ENCODE results near the gene TEX54.

Gene TEX54

GRCh38 chr11:62811659-62812058 is 21.0 kb downstream of the TEX54 start:
- Histone ChIP-seq H3K4me1 (ENCODE audit: control insufficient read depth, insufficient read depth, low read length) (peaks cover 4% of the 10 kb centered on the region), H3K9ac (ENCODE audit: low read depth, low read length) (no peak overlapping the region), H3K27me3 (ENCODE audit: control insufficient read depth, insufficient read depth, low read length) (no peaks in the 10 kb centered on the region), H3K4me3 (ENCODE audit: low read length) (no peak overlapping the region), H3K36me3 (ENCODE audit: insufficient read depth, low read length) (peaks cover 11% of the 10 kb centered on the region), H3K9me3 (replicated peaks; ENCODE audit: low read length) (no peaks in the 10 kb centered on the region), H3K4me2 (ENCODE audit: low read length) (no peak overlapping the region)

- Histone ChIP-seq H3K4me3 (ENCODE audit: low read length) (no peak overlapping the region), H3K36me3 (ENCODE audit: insufficient read depth, low read length) (peaks cover 11% of the 10 kb centered on the region), H3K27me3 (ENCODE audit: control insufficient read depth, insufficient read depth, low read length) (no peaks in the 10 kb centered on the region), H3K4me1 (ENCODE audit: control insufficient read depth, insufficient read depth, low read length) (peaks cover 13% of the 10 kb centered on the region), H3K9me3 (replicated peaks; ENCODE audit: low read length) (no peaks in the 10 kb centered on the region), H3K9ac (ENCODE audit: low read depth, low read length) (no peak overlapping the region), H3K4me2 (ENCODE audit: low read length) (no peak overlapping the region)
Measured at GRCh38 chr11:62810748-62811147, 21.9 kb downstream of the TEX54 start.

DNA sequence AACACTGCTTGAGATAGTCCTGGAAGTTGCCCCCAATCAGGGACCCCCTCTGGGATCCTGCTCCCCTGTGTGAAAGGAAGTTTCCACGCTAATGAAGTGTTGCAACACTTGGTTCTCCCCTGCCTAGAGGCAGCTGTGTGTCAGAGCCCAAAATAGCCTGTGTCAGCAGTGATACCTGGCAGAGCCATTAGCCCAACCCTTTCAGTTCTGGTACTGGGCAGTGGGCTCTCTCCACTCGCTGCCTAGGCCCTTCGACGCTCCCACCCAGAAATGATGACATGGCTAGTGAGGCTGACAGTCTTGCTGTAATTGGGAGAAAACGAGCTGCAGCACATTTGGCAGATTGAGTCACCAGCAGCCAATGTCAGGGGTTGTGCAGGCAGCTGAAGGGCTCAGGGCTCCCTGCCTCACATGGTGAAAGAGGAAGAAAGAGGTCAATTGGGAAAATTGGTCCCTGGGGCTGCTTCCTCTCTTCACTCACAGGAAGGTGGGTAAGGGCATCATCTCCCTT is 26.0 kb downstream of the TEX54 start:
- no peaks in the 10 kb centered on the region for H3K27me3 ChIP-seq (ENCODE audit: control insufficient read depth, insufficient read depth, low read length)
- H3K9ac ChIP-seq (ENCODE audit: low read depth, low read length) = no peak overlapping the region
- H3K4me3 ChIP-seq (ENCODE audit: low read length) = no peak overlapping the region

GRCh38 chr11:62805961-62806441 is 26.6 kb downstream of the TEX54 start:
- peaks cover 26% of the 10 kb centered on the region for H3K36me3 ChIP-seq (ENCODE audit: insufficient read depth, low read length)
- H3K4me2 ChIP-seq (ENCODE audit: low read length) = peak overlapping the region; percentile 94
- H3K9me3 ChIP-seq (replicated peaks; ENCODE audit: low read length) = no peaks in the 10 kb centered on the region
- no peaks in the 10 kb centered on the region for H3K27me3 ChIP-seq (ENCODE audit: control insufficient read depth, insufficient read depth, low read length)
- H3K4me3 ChIP-seq (ENCODE audit: low read length) = peak overlapping the region; percentile 87
- H3K9ac ChIP-seq (ENCODE audit: low read depth, low read length) = peak overlapping the region; percentile 94
- peaks cover 23% of the 10 kb centered on the region for H3K4me1 ChIP-seq (ENCODE audit: control insufficient read depth, insufficient read depth, low read length)

More for the DNA sequence above, 26.0 kb downstream of the TEX54 start:
- Histone ChIP-seq H3K9me3 (replicated peaks; ENCODE audit: low read length) (no peaks in the 10 kb centered on the region), H3K36me3 (ENCODE audit: insufficient read depth, low read length) (peaks cover 20% of the 10 kb centered on the region), H3K4me1 (ENCODE audit: control insufficient read depth, insufficient read depth, low read length) (peaks cover 23% of the 10 kb centered on the region), H3K4me2 (ENCODE audit: low read length) (peak overlapping the region; percentile 94)

DNA sequence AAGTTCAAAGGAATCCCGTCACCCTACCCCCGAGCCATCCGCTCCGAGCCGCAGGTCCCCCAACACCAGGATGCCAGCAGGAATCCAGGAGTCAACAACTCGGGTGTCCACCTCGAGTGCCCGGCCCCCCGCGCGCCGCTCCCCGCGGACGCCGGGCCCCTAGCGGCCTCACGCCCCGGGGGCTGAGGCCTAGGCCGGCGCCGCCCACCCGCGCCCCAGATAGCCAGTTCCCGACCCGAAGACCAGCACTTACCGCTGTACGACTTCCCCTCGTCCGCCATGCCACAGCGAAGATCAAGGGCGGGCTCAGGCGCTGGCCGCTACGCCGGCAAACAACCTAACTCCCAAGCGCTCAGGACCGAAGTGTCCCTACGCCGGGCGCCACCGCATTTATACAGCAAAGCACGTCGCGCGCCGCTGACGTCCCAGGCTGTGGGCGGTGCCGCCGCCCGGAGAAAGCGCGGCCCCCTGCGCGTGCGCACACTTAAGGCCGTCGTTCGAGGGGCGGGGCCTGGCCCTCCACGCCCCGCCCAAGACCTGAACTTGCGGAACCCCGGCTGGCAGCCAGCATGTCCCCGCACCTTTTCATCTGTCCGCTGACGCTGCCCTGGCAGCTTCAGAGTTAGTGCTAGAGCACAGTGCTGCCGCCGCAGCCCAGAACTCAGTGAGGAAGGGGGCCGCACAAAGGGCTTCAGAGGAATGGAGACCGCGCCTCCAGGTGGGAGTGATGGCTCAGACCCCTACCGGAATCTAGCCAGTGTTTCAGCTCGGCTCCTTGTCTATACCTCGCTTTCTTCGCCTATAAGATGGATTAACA is 27.4 kb downstream of the TEX54 start, which contains the start of gene NXF1:
TSS of gene NXF1 (minus strand) at position 365 of the 817 bp plus-strand sequence. CDS start at position 281, 84 bp downstream.
- peak within 1 kb of the TSS; percentile 87 for H3K4me3 ChIP-seq (ENCODE audit: low read length)
- peak within 1 kb of the TSS; percentile 94 for H3K9ac ChIP-seq (ENCODE audit: low read depth, low read length)
- no peaks in the 10 kb centered on the region for H3K9me3 ChIP-seq (replicated peaks; ENCODE audit: low read length)
- peaks cover 23% of the 10 kb centered on the region for H3K4me1 ChIP-seq (ENCODE audit: control insufficient read depth, insufficient read depth, low read length)
- H3K4me2 ChIP-seq (ENCODE audit: low read length) = peak within 1 kb of the TSS; percentile 94
- no peaks in the 10 kb centered on the region for H3K27me3 ChIP-seq (ENCODE audit: control insufficient read depth, insufficient read depth, low read length)
- peaks cover 31% of the 10 kb centered on the region for H3K36me3 ChIP-seq (ENCODE audit: insufficient read depth, low read length)

GRCh38 chr11:62804310-62805075 is 28.1 kb downstream of the TEX54 start:
- peaks cover 23% of the 10 kb centered on the region for H3K4me1 ChIP-seq (ENCODE audit: control insufficient read depth, insufficient read depth, low read length)
- H3K4me2 ChIP-seq (ENCODE audit: low read length) = peak overlapping the region; percentile 94
- H3K36me3 ChIP-seq (ENCODE audit: insufficient read depth, low read length) = peaks cover 38% of the 10 kb centered on the region
- H3K9ac ChIP-seq (ENCODE audit: low read depth, low read length) = peak overlapping the region; percentile 94
- no peaks in the 10 kb centered on the region for H3K27me3 ChIP-seq (ENCODE audit: control insufficient read depth, insufficient read depth, low read length)
- H3K4me3 ChIP-seq (ENCODE audit: low read length) = peak overlapping the region; percentile 87
- H3K9me3 ChIP-seq (replicated peaks; ENCODE audit: low read length) = no peaks in the 10 kb centered on the region

- Histone ChIP-seq H3K4me2 (ENCODE audit: low read length) (no peak overlapping the region), H3K4me3 (ENCODE audit: low read length) (no peak overlapping the region), H3K9ac (ENCODE audit: low read depth, low read length) (no peak overlapping the region), H3K9me3 (replicated peaks; ENCODE audit: low read length) (no peaks in the 10 kb centered on the region), H3K27me3 (ENCODE audit: control insufficient read depth, insufficient read depth, low read length) (no peaks in the 10 kb centered on the region), H3K36me3 (ENCODE audit: insufficient read depth, low read length) (peaks cover 65% of the 10 kb centered on the region), H3K4me1 (ENCODE audit: control insufficient read depth, insufficient read depth, low read length) (peaks cover 13% of the 10 kb centered on the region)
Measured at GRCh38 chr11:62801071-62801470, 31.6 kb downstream of the TEX54 start.

DNA sequence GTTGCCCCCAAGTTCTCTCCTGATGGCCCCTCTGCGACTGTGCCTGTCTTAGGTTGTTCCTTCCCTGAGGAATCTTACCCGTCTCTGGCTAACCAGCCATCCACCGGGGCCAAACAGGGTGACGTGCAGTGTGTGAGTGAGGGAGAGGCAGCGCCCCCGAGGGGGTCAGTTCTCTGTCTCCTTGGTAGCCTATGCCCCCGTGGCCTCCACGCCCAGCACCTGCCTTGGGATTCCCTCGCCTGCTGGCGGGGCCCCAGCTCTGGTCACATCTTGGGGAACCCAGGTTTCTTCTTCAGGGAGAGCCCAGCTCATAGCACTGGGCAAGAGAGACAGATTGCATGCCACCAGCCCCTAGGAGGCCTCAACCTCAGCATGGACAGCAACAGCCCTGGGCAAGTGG is 33.2 kb downstream of the TEX54 start:
- H3K4me2 ChIP-seq (ENCODE audit: low read length) = no peak overlapping the region
- H3K4me1 ChIP-seq (ENCODE audit: control insufficient read depth, insufficient read depth, low read length) = peaks cover 8% of the 10 kb centered on the region
- no peaks in the 10 kb centered on the region for H3K9me3 ChIP-seq (replicated peaks; ENCODE audit: low read length)
- peaks cover 78% of the 10 kb centered on the region for H3K36me3 ChIP-seq (ENCODE audit: insufficient read depth, low read length)
- H3K9ac ChIP-seq (ENCODE audit: low read depth, low read length) = no peak overlapping the region
- H3K4me3 ChIP-seq (ENCODE audit: low read length) = no peak overlapping the region
- H3K27me3 ChIP-seq (ENCODE audit: control insufficient read depth, insufficient read depth, low read length) = no peaks in the 10 kb centered on the region

GRCh38 chr11:62796281-62796680 is 36.4 kb downstream of the TEX54 start:
- Histone ChIP-seq H3K4me3 (ENCODE audit: low read length) (no peak overlapping the region), H3K9me3 (replicated peaks; ENCODE audit: low read length) (no peaks in the 10 kb centered on the region), H3K4me1 (ENCODE audit: control insufficient read depth, insufficient read depth, low read length) (peaks cover 6% of the 10 kb centered on the region), H3K36me3 (ENCODE audit: insufficient read depth, low read length) (peaks cover 79% of the 10 kb centered on the region), H3K27me3 (ENCODE audit: control insufficient read depth, insufficient read depth, low read length) (no peaks in the 10 kb centered on the region), H3K4me2 (ENCODE audit: low read length) (no peak overlapping the region), H3K9ac (ENCODE audit: low read depth, low read length) (no peak overlapping the region)

DNA sequence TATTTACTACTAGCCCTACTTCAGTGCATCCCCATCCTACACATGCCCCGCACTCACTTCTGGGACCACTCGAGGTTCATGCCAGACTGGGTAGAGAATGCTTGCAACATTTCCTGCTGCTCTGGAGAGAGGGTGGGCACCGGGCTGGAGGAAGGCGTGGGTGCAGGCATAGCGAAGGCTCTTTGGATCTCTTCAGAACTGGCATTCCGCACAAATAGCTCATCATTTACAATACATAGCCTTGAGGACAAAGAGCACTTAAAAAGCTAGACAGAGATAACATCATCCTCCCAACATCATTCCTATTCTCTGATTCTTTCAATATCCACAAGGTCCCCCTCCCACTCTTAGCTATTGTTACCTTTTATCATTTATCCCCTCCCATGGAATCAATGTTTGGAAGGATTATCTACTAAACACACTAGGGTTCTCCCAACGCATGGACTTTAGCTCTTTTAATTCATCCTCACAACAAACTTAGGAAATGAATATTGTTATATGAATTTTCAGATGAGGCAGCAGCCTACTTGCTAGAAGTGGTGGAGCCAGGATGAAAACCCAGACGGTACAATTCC is 38.4 kb downstream of the TEX54 start:
- H3K36me3 ChIP-seq (ENCODE audit: insufficient read depth, low read length) = peaks cover 79% of the 10 kb centered on the region
- peaks cover 20% of the 10 kb centered on the region for H3K4me1 ChIP-seq (ENCODE audit: control insufficient read depth, insufficient read depth, low read length)
- H3K9me3 ChIP-seq (replicated peaks; ENCODE audit: low read length) = no peaks in the 10 kb centered on the region
- H3K4me3 ChIP-seq (ENCODE audit: low read length) = no peak overlapping the region
- H3K4me2 ChIP-seq (ENCODE audit: low read length) = no peak overlapping the region
- H3K27me3 ChIP-seq (ENCODE audit: control insufficient read depth, insufficient read depth, low read length) = no peaks in the 10 kb centered on the region
- no peak overlapping the region for H3K9ac ChIP-seq (ENCODE audit: low read depth, low read length)

DNA sequence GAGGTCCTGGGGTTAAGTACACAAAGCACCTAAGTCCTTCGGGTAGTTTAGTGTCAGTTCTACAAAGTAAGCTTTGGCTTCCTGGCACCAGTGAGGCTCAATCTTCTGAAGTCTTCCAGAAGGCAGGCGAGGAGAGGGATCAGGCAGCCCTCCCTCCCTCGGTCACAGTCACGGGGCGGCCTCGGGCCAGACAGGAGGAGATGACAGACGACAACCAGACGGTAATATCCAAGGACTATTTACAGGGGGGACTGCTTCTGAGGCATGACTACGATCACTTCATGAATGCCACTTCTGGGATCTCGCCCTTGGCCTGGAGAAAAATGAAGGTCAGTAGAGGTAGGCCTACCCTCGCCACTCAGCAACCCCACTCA is 40.5 kb downstream of the TEX54 start:
- Histone ChIP-seq H3K36me3 (ENCODE audit: insufficient read depth, low read length) (peaks cover 65% of the 10 kb centered on the region), H3K4me3 (ENCODE audit: low read length) (peak overlapping the region; percentile 98), H3K4me1 (ENCODE audit: control insufficient read depth, insufficient read depth, low read length) (peaks cover 29% of the 10 kb centered on the region), H3K27me3 (ENCODE audit: control insufficient read depth, insufficient read depth, low read length) (no peaks in the 10 kb centered on the region), H3K4me2 (ENCODE audit: low read length) (peak overlapping the region; percentile 90), H3K9ac (ENCODE audit: low read depth, low read length) (peak overlapping the region; percentile 90), H3K9me3 (replicated peaks; ENCODE audit: low read length) (no peaks in the 10 kb centered on the region)

Data from skeletal muscle satellite cell (primary cell).